Measurements from ENCODE around the gene NIPSNAP2. TPM values are rescaled to one million over a fixed set of nuclear protein-coding genes. Genes with fewer than 3 reads are reported as not detected.

The NIPSNAP2 gene
- polyA plus RNA-seq, 3 donors = 43.2 to 97.5 (median 88.0) TPM

- no peak overlapping the region for H3K4me2 ChIP-seq (replicated peaks; ENCODE audit: extremely low read depth, low read length, poor library complexity, severe bottlenecking)
- no peaks in the 10 kb centered on the region for H3K79me2 ChIP-seq (ENCODE audit: insufficient read depth, low read length)
- WGBS (ENCODE audit: insufficient coverage) = 80% methylated on average over 4 of the region's 5 CpGs
- Mint-ChIP-seq H3K27me3 (ENCODE audit: low read depth in 3 of 3) (no peaks in the 10 kb centered on the region), H3K36me3 (peaks cover 4 to 9% of the 10 kb centered on the region in 2 donors), H3K4me3 (no peak overlapping the region), H3K4me1 (no peaks in the 10 kb centered on the region), H3K27ac (no peak overlapping the region), H3K9me3 (peaks cover 16 to 48% (median 23%) of the 10 kb centered on the region in 7 donors)
- no peak overlapping the region for H3K27ac ChIP-seq (ENCODE audit: low read depth in 1 of 2, low read length in 2 of 2)
- DNase-seq = no peak
- intact Hi-C loops (cut with micrococcal nuclease) = no loop called here
- H3K4me1 ChIP-seq (ENCODE audit: control insufficient read depth in 1 of 2, insufficient read depth in 2 of 2, low read length in 2 of 2) = no peaks in the 10 kb centered on the region
- no peaks in the 10 kb centered on the region for H3K27me3 ChIP-seq (ENCODE audit: control insufficient read depth in 2 of 2, insufficient read depth in 2 of 2, low read length in 2 of 2)
- H3K4me3 ChIP-seq (replicated peaks in 1 of 3; ENCODE audit: low read depth in 2 of 3, low read length in 3 of 3) = no peak overlapping the region
- TF ChIP-seq, protein P1, sequence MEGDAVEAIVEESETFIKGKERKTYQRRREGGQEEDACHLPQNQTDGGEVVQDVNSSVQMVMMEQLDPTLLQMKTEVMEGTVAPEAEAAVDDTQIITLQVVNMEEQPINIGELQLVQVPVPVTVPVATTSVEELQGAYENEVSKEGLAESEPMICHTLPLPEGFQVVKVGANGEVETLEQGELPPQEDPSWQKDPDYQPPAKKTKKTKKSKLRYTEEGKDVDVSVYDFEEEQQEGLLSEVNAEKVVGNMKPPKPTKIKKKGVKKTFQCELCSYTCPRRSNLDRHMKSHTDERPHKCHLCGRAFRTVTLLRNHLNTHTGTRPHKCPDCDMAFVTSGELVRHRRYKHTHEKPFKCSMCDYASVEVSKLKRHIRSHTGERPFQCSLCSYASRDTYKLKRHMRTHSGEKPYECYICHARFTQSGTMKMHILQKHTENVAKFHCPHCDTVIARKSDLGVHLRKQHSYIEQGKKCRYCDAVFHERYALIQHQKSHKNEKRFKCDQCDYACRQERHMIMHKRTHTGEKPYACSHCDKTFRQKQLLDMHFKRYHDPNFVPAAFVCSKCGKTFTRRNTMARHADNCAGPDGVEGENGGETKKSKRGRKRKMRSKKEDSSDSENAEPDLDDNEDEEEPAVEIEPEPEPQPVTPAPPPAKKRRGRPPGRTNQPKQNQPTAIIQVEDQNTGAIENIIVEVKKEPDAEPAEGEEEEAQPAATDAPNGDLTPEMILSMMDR (IDR thresholded peaks at IDR 0.05) = no peak
- no peak overlapping the region for H2AFZ ChIP-seq (ENCODE audit: insufficient read depth, low read depth, low read length, poor library complexity, severe bottlenecking)
- H4K20me1 ChIP-seq (ENCODE audit: insufficient read depth, low read length) = no peaks in the 10 kb centered on the region
- peaks cover 4 to 29% of the 10 kb centered on the region in 2 donors for H3K9me3 ChIP-seq (replicated peaks in 1 of 2; ENCODE audit: control insufficient read depth in 1 of 2, insufficient read depth in 1 of 2, low read length in 2 of 2)
- no peak overlapping the region for H3K9ac ChIP-seq (ENCODE audit: insufficient read depth, low read length, poor library complexity, severe bottlenecking)
- H3K36me3 ChIP-seq (replicated peaks in 1 of 2; ENCODE audit: control insufficient read depth in 1 of 2, insufficient read depth in 2 of 2, low read length in 2 of 2) = no peaks in the 10 kb centered on the region
Observed at GRCh38 chr7:55928006-55928767, 36.2 kb upstream of the NIPSNAP2 start.

DNA sequence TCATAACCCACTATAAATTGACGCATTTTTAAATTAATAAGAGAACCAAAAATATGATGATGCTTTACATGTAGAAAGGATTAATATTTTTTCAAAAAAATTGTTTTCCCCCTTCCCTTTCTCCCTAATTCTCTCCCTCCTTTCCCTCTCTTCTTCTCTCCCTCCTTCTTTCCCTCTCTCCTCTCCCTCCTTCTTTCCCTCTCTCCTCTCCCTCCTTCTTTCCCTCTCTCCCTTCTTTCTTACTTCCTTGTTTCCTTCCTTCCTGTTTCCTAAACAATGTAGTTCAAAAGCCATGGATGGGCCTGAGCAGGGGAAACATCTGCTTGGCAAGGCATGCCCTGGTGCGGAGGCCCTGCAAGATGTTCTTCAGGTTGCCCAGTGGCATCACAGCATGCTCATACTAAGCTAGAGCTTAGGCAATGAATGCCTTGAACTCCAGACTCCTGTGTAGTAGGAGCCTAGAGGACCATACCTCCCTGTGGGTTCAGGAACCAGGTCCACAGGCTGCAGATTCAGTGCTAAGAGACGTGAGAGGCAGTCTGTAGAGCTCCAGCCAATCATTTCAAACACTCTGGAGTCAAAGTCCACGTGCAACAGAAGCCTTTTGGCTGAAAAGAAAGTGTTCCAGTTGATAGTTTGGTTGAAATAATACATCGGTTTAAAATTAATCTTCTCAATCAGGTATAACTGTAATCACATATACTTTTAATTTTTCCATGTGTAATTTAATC is 32.8 kb upstream of the NIPSNAP2 start:
- Histone ChIP-seq H3K9ac (ENCODE audit: insufficient read depth, low read length, poor library complexity, severe bottlenecking) (no peak overlapping the region), H2AFZ (ENCODE audit: insufficient read depth, low read depth, low read length, poor library complexity, severe bottlenecking) (no peak overlapping the region), H3K9me3 (replicated peaks in 1 of 2; ENCODE audit: control insufficient read depth in 1 of 2, insufficient read depth in 1 of 2, low read length in 2 of 2) (peaks cover 15 to 51% of the 10 kb centered on the region in 2 donors), H3K79me2 (ENCODE audit: insufficient read depth, low read length) (no peaks in the 10 kb centered on the region), H3K36me3 (replicated peaks in 1 of 2; ENCODE audit: control insufficient read depth in 1 of 2, insufficient read depth in 2 of 2, low read length in 2 of 2) (no peaks in the 10 kb centered on the region), H3K27ac (ENCODE audit: low read depth in 1 of 2, low read length in 2 of 2) (no peak overlapping the region), H3K4me3 (replicated peaks in 1 of 3; ENCODE audit: low read depth in 2 of 3, low read length in 3 of 3) (no peak overlapping the region), H3K4me1 (ENCODE audit: control insufficient read depth in 1 of 2, insufficient read depth in 2 of 2, low read length in 2 of 2) (no peaks in the 10 kb centered on the region), H3K27me3 (ENCODE audit: control insufficient read depth in 2 of 2, insufficient read depth in 2 of 2, low read length in 2 of 2) (no peaks in the 10 kb centered on the region), H4K20me1 (ENCODE audit: insufficient read depth, low read length) (no peaks in the 10 kb centered on the region), H3K4me2 (replicated peaks; ENCODE audit: extremely low read depth, low read length, poor library complexity, severe bottlenecking) (no peak overlapping the region)
- 92% methylated on average over 2 of the region's 5 CpGs for WGBS (ENCODE audit: insufficient coverage)
- intact Hi-C loops (cut with micrococcal nuclease) = no loop called here
- Mint-ChIP-seq H3K27me3 (ENCODE audit: low read depth in 3 of 3) (peaks cover 0 to 1% (median 0%) of the 10 kb centered on the region in 3 donors), H3K4me3 (no peak overlapping the region), H3K27ac (no peak overlapping the region), H3K36me3 (peaks cover 0 to 2% of the 10 kb centered on the region in 2 donors), H3K4me1 (no peaks in the 10 kb centered on the region), H3K9me3 (peaks cover 26 to 69% (median 40%) of the 10 kb centered on the region in 7 donors)
- DNase-seq = no peak
- TF ChIP-seq, protein P1 (IDR thresholded peaks at IDR 0.05) = no peak
